ELF-1 (cell line): ENCODE data around the gene CIAO2B.

Experiments used
- DNase-seq: peaks from one replicate; pipeline ENCODE4 v3.0.0-alpha.2; 2016; ENCODE audit warnings: low read depth, low spot score

Gene CIAO2B

DNA sequence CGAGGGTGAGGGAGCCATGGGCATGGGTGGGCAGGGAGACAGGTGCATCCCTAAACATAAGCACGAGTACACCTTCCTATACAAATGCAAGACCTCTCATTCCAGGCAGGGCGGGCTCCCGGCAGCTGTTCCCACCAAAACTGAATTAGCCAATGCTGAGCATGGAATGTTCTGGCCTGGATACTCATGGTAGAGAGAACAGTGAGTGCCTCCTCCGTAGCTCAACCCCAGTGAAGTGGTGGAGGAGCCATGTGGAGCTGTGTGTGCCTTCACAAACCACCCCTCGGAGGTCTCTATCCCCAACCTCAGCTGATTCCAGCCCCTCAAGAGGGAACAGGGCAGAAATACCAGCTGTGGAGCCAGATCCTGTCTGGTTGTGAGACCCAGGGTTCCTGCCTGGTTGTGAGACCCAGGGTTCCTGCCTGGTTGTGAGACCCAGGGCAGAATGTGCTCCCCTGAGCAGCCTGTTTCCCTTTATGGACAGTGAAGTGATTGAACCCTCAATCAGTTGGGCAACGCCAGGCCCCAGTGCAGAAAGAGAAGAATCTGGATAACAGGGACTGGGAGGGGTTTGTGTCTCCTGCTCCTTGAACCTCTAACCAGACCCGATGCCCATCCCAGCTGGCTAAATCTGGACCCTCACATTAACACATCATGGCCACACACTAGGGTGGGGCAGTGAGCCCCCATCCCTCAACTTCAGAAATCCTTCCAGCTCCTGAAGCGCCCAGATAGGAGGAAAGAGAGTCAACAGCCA lies 13.1 kb downstream of the CIAO2B start:
- DNase-seq: no peak

DNA sequence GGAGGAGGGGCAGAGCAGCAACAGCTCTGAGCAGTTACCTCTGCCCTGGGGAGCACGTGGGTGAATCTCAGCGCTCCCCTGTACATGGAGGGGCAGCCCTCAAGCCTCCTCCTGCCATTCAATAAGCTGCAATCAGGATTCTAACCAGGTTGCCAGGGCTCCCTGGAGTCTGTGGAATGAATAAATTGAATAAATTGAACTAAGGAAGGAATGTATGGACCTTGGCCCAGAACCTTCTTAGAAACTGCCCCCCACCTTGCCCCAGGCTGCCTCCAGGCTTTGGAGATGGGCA lies 14.0 kb downstream of the CIAO2B start:
- no peak for DNase-seq

DNA sequence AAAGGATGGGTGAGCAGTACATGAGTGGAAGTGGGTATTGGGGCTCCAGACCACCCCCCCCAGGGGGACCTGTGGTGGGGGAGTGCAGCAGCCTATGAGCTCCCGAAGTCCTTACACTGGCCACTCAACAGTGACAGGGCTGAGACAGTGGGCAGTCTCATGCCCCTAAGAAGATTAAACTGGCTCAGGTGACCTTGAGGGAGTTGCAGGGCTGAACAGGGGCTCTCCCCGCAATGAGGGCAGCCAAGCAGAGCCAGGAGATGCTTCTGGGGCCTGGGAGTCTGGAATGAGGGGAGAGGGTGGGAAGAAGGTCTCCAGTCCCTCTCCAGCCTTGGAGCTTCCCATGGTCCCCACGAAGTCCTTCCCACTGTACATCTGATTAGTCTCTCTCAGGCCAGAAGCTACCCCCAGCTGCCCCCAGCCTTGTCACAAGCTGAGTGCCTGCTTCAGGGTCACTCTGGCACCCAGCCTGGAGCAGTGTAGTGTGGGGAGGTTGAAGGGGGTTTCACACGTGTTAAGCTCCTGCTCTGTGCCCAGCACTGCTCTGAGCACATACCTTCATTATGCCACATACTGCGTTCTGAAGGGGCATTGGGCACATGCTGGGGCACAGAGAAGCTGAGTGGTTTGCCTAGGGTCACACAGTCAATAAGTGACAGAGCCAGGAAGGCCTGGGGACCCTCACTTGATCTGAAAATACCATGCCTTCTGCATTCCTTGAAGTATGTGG lies 14.5 kb downstream of the CIAO2B start:
- no peak for DNase-seq

DNA sequence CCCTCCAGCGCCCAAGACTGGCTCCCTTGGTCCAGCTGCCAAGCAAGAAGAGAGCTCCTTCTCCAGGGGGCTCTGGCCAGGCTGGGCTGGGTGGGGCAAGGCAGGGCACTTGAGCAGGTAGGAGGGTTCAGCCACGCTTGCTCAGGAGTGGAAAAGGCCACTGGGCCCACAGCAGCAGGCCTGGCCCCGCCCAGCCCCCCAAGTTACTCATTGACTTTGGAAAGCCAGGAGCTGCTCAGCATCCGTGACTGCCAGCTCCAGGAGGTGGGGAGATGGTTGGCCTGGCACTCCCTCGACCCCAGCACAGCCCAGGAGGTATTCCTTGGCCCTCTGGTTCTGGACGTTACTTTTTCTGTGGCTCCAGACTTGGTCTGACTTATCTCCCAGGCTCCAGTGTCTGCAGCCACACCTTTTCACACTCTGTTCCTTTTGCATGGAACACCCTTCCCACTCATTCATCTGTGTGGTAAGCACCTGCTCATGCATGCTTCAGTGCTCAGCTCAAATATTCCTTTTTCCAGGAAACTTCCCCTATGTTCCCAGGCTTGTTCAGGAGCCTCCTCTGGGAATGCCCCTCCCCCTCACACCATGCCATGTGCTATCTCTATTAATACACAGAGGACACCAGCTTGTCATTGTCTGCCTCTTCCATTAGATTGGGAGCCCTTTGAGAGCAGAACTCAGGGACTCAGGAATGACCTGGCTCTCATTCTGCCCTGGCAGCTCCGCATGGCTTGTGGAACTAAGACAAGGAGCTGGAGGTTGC lies 15.2 kb downstream of the CIAO2B start, which contains the start of gene CDH16:
CDH16 (minus strand) TSS at position 83 of the 766 bp plus-strand sequence. CDS start 820 bp downstream, outside the sequence.
- no peak for DNase-seq

DNA sequence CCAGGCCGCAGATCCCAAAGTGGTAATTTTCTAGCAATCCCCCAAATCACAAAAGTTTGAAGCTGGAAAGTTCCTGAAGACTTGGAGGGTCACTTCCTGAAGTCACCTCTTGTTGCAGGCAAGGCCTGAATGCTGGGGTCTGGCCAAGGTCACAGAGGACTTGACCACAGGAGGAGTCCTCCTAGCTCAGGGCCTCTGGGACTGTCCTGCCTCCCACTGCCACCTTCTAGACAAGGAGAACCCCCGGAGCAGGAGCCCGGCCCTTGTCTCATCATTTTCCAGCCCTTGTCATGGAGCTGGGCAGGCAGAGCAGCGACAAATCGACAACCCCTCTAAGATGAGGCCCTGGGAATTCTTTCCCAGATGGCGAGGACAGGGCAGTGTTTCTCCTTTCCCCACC lies 15.8 kb downstream of the CIAO2B start:
- no peak for DNase-seq

DNA sequence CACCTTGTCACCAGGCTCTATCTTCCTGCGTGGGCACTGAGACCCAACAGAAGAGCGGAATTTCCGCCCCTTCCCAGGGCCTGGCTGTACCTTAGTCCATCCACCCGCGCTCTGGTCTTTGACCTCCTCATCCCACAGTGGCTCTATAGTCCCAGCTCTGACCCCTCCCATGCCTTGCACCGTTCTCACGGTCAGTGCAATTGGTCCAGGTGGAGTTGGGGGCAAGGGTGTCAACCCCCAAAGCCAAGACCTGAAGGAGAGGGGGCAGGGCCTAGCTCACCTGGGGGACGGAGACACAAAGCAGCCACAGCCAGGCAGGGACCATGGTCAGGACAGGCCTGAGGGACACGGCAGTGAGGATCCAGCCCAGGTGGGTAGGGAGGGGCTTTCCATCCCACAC lies 16.5 kb downstream of the CIAO2B start:
- DNase-seq: no peak

DNA sequence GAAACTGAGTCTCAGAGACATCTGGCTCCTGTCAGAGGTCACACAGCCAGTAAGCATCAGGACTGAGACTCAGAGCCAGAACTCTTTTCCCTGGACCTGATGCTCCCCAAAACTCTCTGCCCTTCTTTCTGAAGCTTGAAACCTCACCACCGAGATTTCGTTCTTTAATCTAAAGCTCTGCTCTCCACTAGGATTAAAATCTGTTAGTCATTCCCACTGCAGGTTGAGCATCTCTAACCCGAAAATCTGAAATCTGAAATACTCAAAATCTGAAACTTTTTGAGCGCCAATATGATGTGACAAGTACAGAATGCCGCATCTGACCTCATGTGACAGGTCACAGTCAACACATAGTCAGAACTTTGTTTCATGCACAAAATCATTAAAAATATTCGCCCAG lies 17.7 kb downstream of the CIAO2B start:
- no peak for DNase-seq

DNA sequence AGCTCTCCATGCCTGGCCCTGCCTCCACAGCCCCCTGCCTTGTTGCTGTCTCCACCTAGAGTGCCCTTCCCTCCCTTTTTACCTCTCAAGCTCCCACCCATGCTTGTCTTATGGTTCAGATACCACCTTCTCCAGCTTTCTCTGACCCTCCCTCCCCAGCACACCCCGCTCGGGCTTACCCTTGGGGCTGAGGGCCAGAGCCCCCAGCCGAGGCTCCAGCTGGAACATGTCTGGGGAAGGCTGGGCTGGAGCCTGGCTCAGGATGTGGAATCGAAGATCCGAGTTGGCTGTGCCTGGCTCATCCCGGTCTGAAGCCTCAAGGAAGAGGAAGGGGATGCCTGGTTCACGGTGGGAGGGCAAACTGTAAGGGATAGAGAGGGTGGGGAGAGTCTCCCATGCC lies 19.2 kb downstream of the CIAO2B start:
- no peak for DNase-seq

DNA sequence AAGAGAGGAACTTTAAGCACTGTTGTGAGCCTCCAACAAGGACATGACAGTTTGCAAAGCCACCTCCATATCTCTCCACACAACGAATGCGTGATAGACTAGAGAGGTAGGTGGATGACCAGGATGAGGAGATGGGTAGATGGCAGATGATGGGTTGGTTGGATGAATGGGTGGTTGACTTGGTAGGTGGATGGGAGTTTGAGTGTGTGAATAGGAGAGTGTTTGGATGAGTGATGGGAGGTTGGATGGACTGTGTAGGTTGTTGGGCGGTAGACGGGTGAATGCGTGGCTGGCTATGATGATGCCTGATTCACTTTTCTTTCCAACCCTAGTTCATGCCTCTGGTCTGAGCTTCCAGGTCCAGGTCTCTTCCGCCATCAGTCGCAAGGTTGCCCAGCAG lies 19.7 kb downstream of the CIAO2B start:
- no peak for DNase-seq

DNA sequence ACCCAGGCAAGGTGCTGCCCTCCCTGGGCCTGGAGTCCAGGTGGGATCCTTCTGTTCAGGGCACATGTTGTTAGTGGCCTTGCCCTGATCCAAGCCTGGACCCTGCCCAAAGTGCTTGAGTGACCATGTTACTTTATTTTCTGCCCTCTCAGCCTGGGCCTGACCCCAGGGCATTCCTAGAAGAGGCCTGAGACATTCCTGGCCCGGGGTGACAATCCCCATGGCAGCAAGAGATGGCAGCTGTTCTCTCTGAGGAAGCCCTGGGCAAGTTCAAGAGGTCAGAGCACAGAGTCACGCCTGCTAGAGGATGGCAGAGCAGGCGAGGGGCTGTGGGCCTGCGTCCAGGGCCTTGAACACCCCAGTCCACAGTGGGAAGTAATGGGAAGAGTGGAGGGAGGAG lies 20.5 kb downstream of the CIAO2B start:
- no peak for DNase-seq

DNA sequence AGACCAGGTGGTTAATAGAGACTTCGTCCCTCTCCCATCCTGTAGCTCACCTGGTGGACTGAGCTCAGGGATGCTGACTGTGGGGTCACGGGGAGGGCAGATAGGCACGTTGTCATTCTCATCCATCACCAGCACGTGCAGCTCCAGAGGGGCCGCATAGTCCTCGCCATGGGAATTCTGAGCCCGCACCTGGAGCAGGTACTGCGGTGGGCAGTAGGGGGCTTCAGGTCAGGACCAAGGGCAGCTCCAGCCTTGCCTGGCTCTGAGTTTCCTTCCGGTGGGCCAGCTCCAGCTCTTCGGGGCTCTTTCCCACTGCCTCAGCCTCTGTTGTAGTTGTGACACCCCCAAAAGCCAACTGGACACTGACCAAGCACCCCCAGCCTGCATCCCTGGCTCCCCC lies 21.1 kb downstream of the CIAO2B start:
- DNase-seq: peak; percentile 42

DNA sequence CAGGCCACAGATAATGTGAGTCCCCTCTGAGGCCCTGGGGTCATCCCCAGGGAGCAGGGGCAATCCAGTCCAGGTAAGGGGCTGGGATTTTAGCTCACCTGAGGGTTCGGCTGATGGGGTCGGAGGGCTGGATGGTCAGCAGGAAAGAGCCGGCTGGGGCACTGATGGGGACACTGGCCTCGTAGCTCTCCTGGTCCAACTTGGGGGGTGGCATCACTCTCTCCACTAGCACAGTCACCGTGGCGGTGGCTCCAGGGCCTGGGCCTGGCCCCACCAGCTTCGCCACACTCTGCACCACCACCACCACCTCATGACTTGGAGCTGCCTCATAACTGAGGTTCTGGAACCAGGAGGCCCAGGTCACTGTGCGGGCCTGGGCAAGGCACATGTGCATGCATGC lies 22.4 kb downstream of the CIAO2B start:
- no peak for DNase-seq

DNA sequence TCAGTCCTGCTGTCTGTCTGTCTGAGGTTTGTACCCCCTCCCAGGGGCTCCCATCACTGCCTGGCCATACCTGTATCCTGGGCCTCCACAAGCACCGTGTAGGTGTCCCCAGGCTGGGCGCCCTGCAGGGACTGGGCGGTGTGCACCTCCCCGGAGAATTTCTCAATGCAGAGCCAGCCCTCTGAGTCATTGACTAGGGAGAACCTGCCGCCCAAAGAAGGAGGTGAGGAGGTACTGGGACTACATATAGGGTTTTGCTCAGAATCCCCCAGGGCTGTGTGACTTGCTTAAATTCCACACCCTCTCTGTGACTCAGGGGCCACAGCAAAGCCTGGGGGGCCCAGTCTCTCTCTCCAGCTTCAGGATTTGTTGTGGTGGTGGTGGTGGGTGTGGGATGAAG lies 23.1 kb downstream of the CIAO2B start:
- DNase-seq: no peak

DNA sequence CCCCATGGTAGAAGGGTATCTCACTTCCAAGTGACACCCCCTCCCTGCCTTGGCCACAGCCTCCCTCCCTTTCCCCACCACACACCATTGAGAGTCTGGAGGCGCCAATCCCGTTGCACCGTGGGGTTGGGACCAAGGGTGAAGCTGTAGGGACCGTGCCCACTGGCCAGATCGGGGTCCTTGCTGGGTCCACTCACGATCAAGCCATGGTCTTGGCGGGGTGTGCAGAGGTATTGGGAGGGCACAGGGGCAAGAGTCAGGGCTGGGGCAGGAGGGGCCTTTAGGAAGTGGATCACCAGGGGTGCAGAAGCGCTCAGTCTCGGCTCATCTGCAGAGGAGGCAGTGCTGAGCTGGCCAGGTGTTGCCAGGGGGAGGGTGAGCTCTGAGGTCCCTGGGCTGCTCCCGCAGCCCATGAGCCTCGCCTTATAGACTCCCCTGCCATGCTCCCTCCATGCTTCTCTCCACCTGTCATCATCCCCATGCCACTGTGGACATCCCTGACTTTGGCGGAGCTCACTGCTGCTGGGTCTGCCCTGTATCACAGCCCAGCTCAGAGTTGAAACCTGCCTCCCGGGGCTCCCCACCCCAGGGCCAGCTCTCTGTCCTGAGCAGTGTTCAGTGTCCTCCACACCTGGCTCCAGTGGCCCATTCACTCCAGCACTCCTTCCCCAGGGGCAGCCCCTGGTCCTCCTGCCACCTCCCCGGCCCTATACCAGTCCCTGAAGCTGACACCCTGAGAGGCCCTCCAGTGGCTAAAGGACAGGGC lies 23.8 kb downstream of the CIAO2B start:
- DNase-seq: no peak

DNA sequence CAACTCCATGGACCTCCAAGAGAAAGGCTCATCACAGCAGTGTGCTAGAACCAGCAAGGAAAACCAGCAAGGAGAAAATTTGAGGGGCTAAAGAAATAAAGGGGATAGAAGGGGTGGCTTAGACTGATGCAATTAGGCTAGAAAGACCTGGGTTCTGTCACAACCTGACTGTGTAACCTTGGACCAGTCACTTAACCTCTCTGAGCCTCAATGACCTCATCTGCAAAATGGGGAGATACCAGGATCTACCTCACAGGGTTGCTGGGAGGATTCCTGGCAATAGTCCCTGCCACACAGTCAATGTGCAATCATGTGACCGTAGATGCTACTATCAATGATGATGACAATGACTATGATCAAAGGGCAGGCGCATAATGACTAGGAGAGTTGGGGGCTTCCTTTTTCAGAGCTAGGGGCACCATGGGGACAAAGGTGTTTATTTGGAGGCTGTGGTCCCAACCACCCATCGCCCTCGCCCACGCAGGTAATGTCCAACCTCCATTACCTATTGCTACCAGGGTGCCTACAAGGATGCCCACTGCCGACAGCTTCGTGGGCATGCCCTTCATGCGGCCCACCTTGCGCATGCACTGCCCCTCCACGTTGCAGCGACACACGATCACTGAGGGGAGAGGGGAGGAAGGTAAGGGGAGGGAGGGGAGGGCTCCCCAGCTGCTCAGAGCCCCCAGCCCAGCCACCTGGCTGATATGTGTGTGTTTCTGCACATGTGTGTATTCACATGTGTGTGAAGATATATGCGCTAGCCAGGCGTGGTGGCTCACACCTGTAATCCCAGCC lies 25.2 kb downstream of the CIAO2B start:
- no peak for DNase-seq

DNA sequence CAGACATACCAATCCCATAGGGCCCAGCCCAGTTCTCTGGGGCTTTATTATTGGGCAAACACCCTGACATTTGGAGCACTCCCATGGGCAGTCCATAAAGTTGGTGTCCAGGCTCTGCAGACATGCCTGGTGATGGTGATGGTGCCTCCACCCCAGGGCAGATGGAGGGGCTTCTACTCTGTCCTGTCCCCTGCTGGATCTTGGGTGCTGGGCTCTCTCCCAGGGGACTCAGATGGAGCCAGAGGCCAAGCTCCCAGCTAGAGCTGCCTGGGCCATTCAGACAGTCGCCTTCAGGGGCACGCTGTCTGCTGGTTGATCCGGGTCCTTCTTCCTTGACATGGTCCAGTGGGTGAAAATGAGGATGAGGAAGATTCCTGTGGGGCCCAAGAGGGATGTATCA lies 26.1 kb downstream of the CIAO2B start:
- no peak for DNase-seq

DNA sequence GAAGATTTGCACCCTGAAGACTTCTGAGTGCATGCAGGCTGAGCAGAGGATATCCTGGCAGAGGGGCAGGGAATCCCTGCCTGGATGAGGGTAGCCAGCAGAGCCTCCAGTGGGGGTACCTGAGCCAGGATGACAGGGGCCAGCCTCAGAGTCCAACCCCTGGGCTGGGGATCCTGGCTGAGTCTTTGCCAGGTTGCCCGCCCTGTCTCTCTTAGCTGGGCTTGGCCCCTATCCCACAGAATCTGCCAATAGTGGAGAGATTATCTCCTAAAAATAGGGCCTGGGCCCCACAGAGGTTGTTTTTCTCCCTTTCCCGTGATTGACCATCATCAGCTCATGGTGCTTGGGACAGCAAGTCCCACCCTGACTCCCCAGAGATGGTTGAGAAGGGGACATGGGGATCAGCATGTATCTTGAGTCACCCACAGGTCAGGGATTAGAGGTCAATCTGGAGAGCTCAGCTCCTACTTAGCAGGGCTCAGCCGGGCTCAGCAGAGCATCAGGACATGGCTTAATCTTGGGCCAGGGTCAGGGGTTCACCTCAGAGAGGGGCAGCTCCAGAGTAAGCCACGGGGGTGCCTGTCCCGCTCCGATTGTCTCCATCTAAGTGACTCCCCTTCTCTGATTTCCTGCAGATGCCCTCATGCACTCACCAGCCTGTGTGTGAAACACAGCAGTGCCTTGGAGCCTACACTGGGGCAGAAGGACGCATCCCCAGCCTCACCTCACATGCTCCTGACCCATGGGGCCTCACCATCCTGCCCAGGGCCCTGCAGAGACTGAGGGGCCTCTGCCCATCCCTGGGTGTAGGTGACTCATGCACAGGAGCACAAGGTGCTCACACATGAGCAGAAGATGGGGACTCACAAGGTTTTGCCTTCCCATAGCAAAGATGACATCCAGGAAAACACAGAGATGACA lies 27.0 kb downstream of the CIAO2B start:
- DNase-seq: no peak

DNA sequence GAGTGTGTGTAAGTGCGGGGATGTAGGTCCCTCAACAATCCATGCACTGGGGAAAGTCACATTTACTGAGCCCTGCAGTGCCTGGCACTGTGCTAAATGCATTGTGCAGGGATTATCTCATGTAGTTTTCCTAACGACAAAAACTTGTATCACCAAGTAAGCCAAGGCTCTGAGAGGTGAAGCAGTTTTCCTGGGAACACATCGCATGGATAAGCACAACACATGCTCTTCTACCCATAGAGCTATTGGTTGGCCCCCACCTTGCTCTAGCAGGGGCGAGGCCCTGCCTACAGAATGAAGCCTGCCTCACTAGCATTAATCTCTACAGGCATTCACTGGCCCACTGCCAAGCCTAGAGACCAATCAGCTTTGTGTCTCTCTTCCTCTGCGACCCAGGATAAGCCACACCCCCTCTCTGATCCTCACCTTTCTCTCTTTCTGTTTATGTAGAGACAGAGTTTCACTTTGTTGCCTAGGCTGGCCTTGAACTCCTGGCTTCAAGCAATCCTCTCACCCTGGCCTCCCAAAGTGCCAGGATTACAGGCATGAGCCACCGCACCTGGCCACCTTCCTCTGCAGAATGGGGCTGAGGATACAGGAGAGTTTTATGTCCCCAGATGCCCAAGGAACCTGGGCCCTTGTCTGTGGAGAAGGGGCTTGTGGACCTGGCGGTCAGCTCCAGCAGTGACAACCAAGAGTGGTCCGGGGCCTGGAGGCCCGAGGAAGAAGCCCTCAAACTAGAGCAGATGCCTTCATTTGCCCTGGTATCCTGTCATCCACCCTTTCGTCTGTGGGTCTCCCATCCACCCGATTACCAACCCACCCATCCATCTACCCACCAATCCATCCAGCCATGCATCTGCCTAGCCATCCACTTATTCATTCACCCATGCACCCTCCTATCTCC lies 28.3 kb downstream of the CIAO2B start:
- DNase-seq: no peak
